ENCODE data around the gene PRKG1. TPM values are rescaled to one million over a fixed set of nuclear protein-coding genes. Genes with fewer than 3 reads are reported as not detected.

The PRKG1 gene
- total and polyA plus RNA-seq, 4 donors = 0.46 to 5.1 (median 1.5) TPM

GRCh38 chr10:51876503-51876902, 802.2 kb downstream of the PRKG1 start:
- TF ChIP-seq MAX (IDR thresholded peaks at IDR 0.05) (no peak), TAF1 (conservative IDR thresholded peaks at IDR 0.05) (no peak), CTCF (IDR thresholded peaks at IDR 0.05; ENCODE audit: low read depth, low read length, missing input control) (no peak), HNF4G (IDR thresholded peaks at IDR 0.05) (no peak), ATF3 (IDR thresholded peaks at IDR 0.05) (no peak), RAD21 (IDR thresholded peaks at IDR 0.05) (no peak)
- Histone ChIP-seq H3K4me3 (ENCODE audit: low read depth in 1 of 3, low read length in 3 of 3) (no peak overlapping the region), H3K36me3 (ENCODE audit: control insufficient read depth in 4 of 4, insufficient read depth in 3 of 4, low read depth in 1 of 4, low read length in 3 of 4) (no peaks in the 10 kb centered on the region), H3K9ac (ENCODE audit: low read depth in 1 of 2, low read length in 2 of 2) (no peak overlapping the region), H3K27me3 (ENCODE audit: control insufficient read depth in 4 of 4, insufficient read depth in 4 of 4, low read length in 3 of 4) (no peaks in the 10 kb centered on the region), H3K27ac (ENCODE audit: low read depth in 1 of 2, low read length in 2 of 2) (no peak overlapping the region), H3K4me1 (ENCODE audit: control insufficient read depth in 4 of 4, insufficient read depth in 4 of 4, low read length in 3 of 4) (no peaks in the 10 kb centered on the region), H3K9me3 (ENCODE audit: control insufficient read depth in 4 of 4, low read length in 3 of 4) (no peaks in the 10 kb centered on the region)
- DNase-seq (ENCODE audit: low spot score) = no peak
- 70% methylated on average over 4 of the region's 4 CpGs for WGBS

GRCh38 chr10:51876979-51877378, 802.7 kb downstream of the PRKG1 start:
- 90% methylated on average over 2 of the region's 2 CpGs for WGBS
- no peak for DNase-seq (ENCODE audit: low spot score)
- TF ChIP-seq GABPA (IDR thresholded peaks at IDR 0.05 in 1 of 2, conservative IDR thresholded peaks at IDR 0.05 in 1 of 2) = no peak
- no peak for TF ChIP-seq TAF1 (conservative IDR thresholded peaks at IDR 0.05)
- TF ChIP-seq HNF4A (conservative IDR thresholded peaks at IDR 0.05) = no peak
- no peak for TF ChIP-seq EGR1 (IDR thresholded peaks at IDR 0.05; ENCODE audit: low read depth in 2 of 2)
- TF ChIP-seq RXRA (IDR thresholded peaks at IDR 0.05) = no peak
- TF ChIP-seq JUND (IDR thresholded peaks at IDR 0.05) = no peak
- no peak for TF ChIP-seq FOXA2 (IDR thresholded peaks at IDR 0.05)
- no peak for TF ChIP-seq SP1 (IDR thresholded peaks at IDR 0.05)
- no peak for TF ChIP-seq NR2F2 (IDR thresholded peaks at IDR 0.05)
- no peak for TF ChIP-seq FOXA1 (IDR thresholded peaks at IDR 0.05)
- TF ChIP-seq ZBTB33 (IDR thresholded peaks at IDR 0.05) = no peak
- TF ChIP-seq RAD21 (IDR thresholded peaks at IDR 0.05) = no peak
- TF ChIP-seq REST (IDR thresholded peaks at IDR 0.05) = no peak
- TF ChIP-seq MAX (IDR thresholded peaks at IDR 0.05) = no peak
- TF ChIP-seq YY1 (IDR thresholded peaks at IDR 0.05) = no peak
- no peak for TF ChIP-seq ATF3 (IDR thresholded peaks at IDR 0.05)

More at GRCh38 chr10:51876979-51877378, 802.7 kb downstream of the PRKG1 start:
- Histone ChIP-seq H3K4me1 (ENCODE audit: control insufficient read depth in 4 of 4, insufficient read depth in 4 of 4, low read length in 3 of 4) (no peaks in the 10 kb centered on the region), H3K4me3 (ENCODE audit: low read depth in 1 of 3, low read length in 3 of 3) (no peak overlapping the region), H3K9me3 (ENCODE audit: control insufficient read depth in 4 of 4, low read length in 3 of 4) (no peaks in the 10 kb centered on the region), H3K36me3 (ENCODE audit: control insufficient read depth in 4 of 4, insufficient read depth in 3 of 4, low read depth in 1 of 4, low read length in 3 of 4) (no peaks in the 10 kb centered on the region), H3K27me3 (ENCODE audit: control insufficient read depth in 4 of 4, insufficient read depth in 4 of 4, low read length in 3 of 4) (no peaks in the 10 kb centered on the region), H3K27ac (ENCODE audit: low read depth in 1 of 2, low read length in 2 of 2) (no peak overlapping the region), H3K9ac (ENCODE audit: low read depth in 1 of 2, low read length in 2 of 2) (no peak overlapping the region)
